GM12878 (cell line): ENCODE data around the gene C9orf40. TPM values are rescaled to one million over a fixed set of nuclear protein-coding genes. Genes with fewer than 3 reads are reported as not detected.
A peak's percentile ranks its signal among the peaks of the same experiment; 100 is the strongest.

Experiments used
- ATAC-seq: fragments of 200-7000 bp; cut with Tn5 transposase; 3 replicates; pipeline ENCODE4 v1.9.1; 2020; ENCODE audit warnings: mild to moderate bottlenecking, moderate library complexity
- BruUV-seq: library from RNA; stranded (reverse); fragments of 400-500 nt; replicated peaks from 2 replicates; lab custom pipeline; 2021; lab: Mats Ljungman, UMichigan
- CTCF ChIA-PET: fragments of 300-600 bp; sonication (Branson Sonifier 250); formaldehyde crosslinking; extraction: SDS; loops from one replicate; lab custom pipeline; 2021; ENCODE audit warnings: inconsistent platforms; lab: Yijun Ruan, JAX
- POLR2A ChIA-PET: fragments of 350-600 bp; formaldehyde crosslinking; extraction: SDS; loops from one replicate; lab custom pipeline; 2021; ENCODE audit warnings: inconsistent platforms; lab: Charles Lee
- RAD21 ChIA-PET: fragments of 300-600 bp; sonication (Branson Sonifier 250); formaldehyde crosslinking; loops from one replicate; lab custom pipeline; 2023; ENCODE audit warnings: antibody characterized with exemption; ENCODE audit not compliant: unreplicated experiment; lab: Charles Lee
- SMC1A ChIA-PET: fragments of 300-600 bp; sonication (Branson Sonifier 250); formaldehyde crosslinking; loops from one replicate; lab custom pipeline; 2023; ENCODE audit not compliant: unreplicated experiment, uncharacterized antibody; lab: Charles Lee
- DNase-seq: peaks from one replicate; pipeline ENCODE4 v3.0.0-alpha.2; 2011; ENCODE audit warnings: low read depth, low spot score
- FAIRE-seq: peaks from 3 replicates; lab custom pipeline; 2011; peaks lifted over from hg19 to GRCh38; lab: Jason Lieb, UNC
- H2AFZ ChIP-seq: 2 replicates; pipeline ENCODE4 v1.6.0; 2011; ENCODE audit warnings: low read depth, low read length, control low read depth; ENCODE audit not compliant: control insufficient read depth
- H3K27ac ChIP-seq: 2 replicates; pipeline ENCODE4 v1.5.1; 2011; ENCODE audit warnings: control low read depth; ENCODE audit not compliant: control insufficient read depth, insufficient read depth
- H3K27me3 ChIP-seq, 2 experiments: replicated peaks in 1 of 2; 2 replicates each; pipeline versions ENCODE4 v1.6.0 to v1.6.1; 2011; ENCODE audit warnings: low read length in 1 of 2; ENCODE audit not compliant: control insufficient read depth in 2 of 2, insufficient read depth in 2 of 2
- H3K36me3 ChIP-seq, 2 experiments: 2 replicates each; pipeline ENCODE4 v1.5.1; 2011; ENCODE audit warnings: low read length in 1 of 2; ENCODE audit not compliant: control insufficient read depth in 2 of 2, insufficient read depth in 2 of 2
- H3K4me1 ChIP-seq: 2 replicates; pipeline ENCODE4 v1.6.1; 2011; ENCODE audit warnings: mild to moderate bottlenecking, low read length, moderate library complexity, mixed read lengths; ENCODE audit not compliant: control insufficient read depth, insufficient read depth
- H3K4me2 ChIP-seq: 2 replicates; pipeline ENCODE4 v1.6.0; 2011; ENCODE audit warnings: control low read depth; ENCODE audit not compliant: control insufficient read depth, insufficient read depth
- H3K4me3 ChIP-seq: fragments of 200-600 bp; sonication (generic); 2 replicates; pipeline ENCODE4 v1.5.1; 2016
- H3K79me2 ChIP-seq: 2 replicates; pipeline ENCODE4 v1.6.0; 2011; ENCODE audit warnings: low read length; ENCODE audit not compliant: control insufficient read depth, insufficient read depth
- H3K9ac ChIP-seq: 2 replicates; pipeline ENCODE4 v1.8.0; 2011; ENCODE audit warnings: low read length, control low read depth, mixed read lengths; ENCODE audit not compliant: control insufficient read depth, insufficient read depth
- H3K9me3 ChIP-seq: replicated peaks from 3 replicates; pipeline ENCODE4 v1.5.1; 2011; ENCODE audit warnings: mild to moderate bottlenecking, low read length; ENCODE audit not compliant: control insufficient read depth, insufficient read depth
- H4K20me1 ChIP-seq: 2 replicates; pipeline ENCODE4 v1.6.0; 2011; ENCODE audit not compliant: control insufficient read depth, insufficient read depth
- BCL11A ChIP-seq: IDR thresholded peaks from 2 replicates; pipeline ENCODE4 v1.6.1; 2011; ENCODE audit warnings: low read depth, low read length
- FOXM1 ChIP-seq: IDR thresholded peaks from 2 replicates; pipeline ENCODE4 v1.6.1; 2012; ENCODE audit warnings: low read depth, mild to moderate bottlenecking, inconsistent platforms, low read length, moderate library complexity
- HDAC2 ChIP-seq: fragments of 200-600 bp; sonication (generic); IDR thresholded peaks from 2 replicates; pipeline ENCODE4 v1.6.1; 2017
- HDAC6 ChIP-seq: fragments of 200-600 bp; sonication (generic); IDR thresholded peaks from one replicate; pipeline ENCODE4 v1.8.0; 2017; ENCODE audit warnings: antibody characterized with exemption; ENCODE audit not compliant: unreplicated experiment
- IKZF1 ChIP-seq: fragments of 450-650 bp; conservative IDR thresholded peaks from 2 replicates; pipeline ENCODE4 v1.6.1; 2017; ENCODE audit warnings: antibody characterized with exemption, mild to moderate bottlenecking
- IKZF2 ChIP-seq, 2 experiments: fragments of 450-650 bp; IDR thresholded peaks; 2 replicates each; pipeline ENCODE4 v1.6.1; 2017; ENCODE audit warnings: mild to moderate bottlenecking in 2 of 2, moderate library complexity in 2 of 2
- LARP7 ChIP-seq: fragments of 450-650 bp; IDR thresholded peaks from 2 replicates; pipeline ENCODE4 v1.6.1; 2017; ENCODE audit warnings: mild to moderate bottlenecking
- NFYA ChIP-seq: IDR thresholded peaks from 2 replicates; pipeline ENCODE4 v1.6.1; 2011; ENCODE audit warnings: low read depth, mild to moderate bottlenecking, low read length, improper control_type of control experiment, borderline replicate concordance
- NFYB ChIP-seq: IDR thresholded peaks from 2 replicates; pipeline ENCODE4 v1.6.1; 2011; ENCODE audit warnings: low read depth, mild to moderate bottlenecking, low read length, improper control_type of control experiment, moderate library complexity; ENCODE audit not compliant: insufficient read depth
- NRF1 ChIP-seq: conservative IDR thresholded peaks from 2 replicates; pipeline ENCODE4 v1.6.1; 2011; ENCODE audit warnings: mild to moderate bottlenecking, low read depth, low read length, improper control_type of control experiment
- SIN3A ChIP-seq: IDR thresholded peaks from 2 replicates; pipeline ENCODE4 v1.6.1; 2012; ENCODE audit warnings: low read depth, low read length, improper control_type of control experiment
- SMC3 ChIP-seq: IDR thresholded peaks from 2 replicates; pipeline ENCODE4 v1.6.1; 2011; ENCODE audit warnings: low read length, improper control_type of control experiment, borderline replicate concordance
- SPI1 ChIP-seq: IDR thresholded peaks from 2 replicates; pipeline ENCODE4 v1.6.1; 2011; ENCODE audit warnings: low read depth, mild to moderate bottlenecking, low read length, moderate library complexity, borderline replicate concordance; ENCODE audit not compliant: insufficient read depth
- WGBS: methylation state at CpG from one replicate; pipeline ENCODE4 v1.1.6; 2016; ENCODE audit warnings: low lambda C conversion rate; ENCODE audit not compliant: insufficient replicate concordance, insufficient coverage; ENCODE audit errors: missing lambda C conversion rate; 5-methylcytosine and 5-hydroxymethylcytosine counted together
- in situ Hi-C: fragments of 300-500 bp; cut with MboI; formaldehyde crosslinking; loops from 9 replicates; pipeline ENCODE4 v1.14.3; 2018; ENCODE audit warnings: mixed read lengths
- intact Hi-C: fragments of 100-400 bp; cut with micrococcal nuclease; formaldehyde crosslinking; loops from one replicate; pipeline ENCODE4 v1.14.2; 2022; ENCODE audit not compliant: unreplicated experiment
- polyA plus RNA-seq, 11 experiments: library from polyadenylated mRNA; depleted of rRNA in 4 of 11; unstranded in 6 of 11; stranded (reverse) in 5 of 11; fragments of >200 nt; fragmentation: Nextera tagmentation in 4 of 11; fragmentation: Illumina TruSeq in 1 of 11; extraction: Ambion mirVana in 4 of 11; extraction: Trizol in 1 of 11; gene quantifications; 1 replicate in 1 of 11; 2 replicates in 10 of 11; pipeline versions ENCODE4 v1.2.1 to v1.2.3, GENCODE V29; 2011 to 2016; ENCODE audit warnings: inconsistent platforms in 2 of 11, missing spikeins in 2 of 11, low read depth in 1 of 11
- total RNA-seq, 4 experiments: library from RNA; depleted of rRNA in 3 of 4; stranded (reverse); fragments of >200 nt in 3 of 4; fragmentation: Illumina TruSeq in 1 of 4; extraction: Trizol in 1 of 4; gene quantifications; 2 replicates each; pipeline versions ENCODE4 v1.2.1 to v1.2.3, GENCODE V29; 2013 to 2021
- TF ChIP-seq, protein P1 (sequence below): fragments of 150-350 bp; IDR thresholded peaks from 2 replicates; pipeline ENCODE4 v1.6.1; 2014; ENCODE audit warnings: mild to moderate bottlenecking, low read depth, low read length
- TF ChIP-seq, protein P2 (sequence below), 3 experiments: IDR thresholded peaks in 2 of 3; conservative IDR thresholded peaks in 1 of 3; 2 replicates each; pipeline ENCODE4 v1.5.1; 2011; ENCODE audit warnings: low read depth in 3 of 3, low read length in 3 of 3, mild to moderate bottlenecking in 3 of 3, control low read depth in 2 of 3, moderate library complexity in 2 of 3, inconsistent platforms in 1 of 3, mixed read lengths in 1 of 3; ENCODE audit not compliant: control insufficient read depth in 2 of 3, insufficient read depth in 1 of 3; ENCODE audit errors: extremely low read depth in 1 of 3
- TF ChIP-seq, protein P3 (sequence below): fragments of 450-650 bp; formaldehyde crosslinking; IDR thresholded peaks from 2 replicates; pipeline ENCODE4 v1.5.0; 2022; ENCODE audit warnings: mild to moderate bottlenecking, missing genetic modification characterization

Gene C9orf40
- total and polyA plus RNA-seq, 10 of the 15 experiments (the other 5 are each of a cell fraction or from before 2014, with no cell fraction given): 6.8 to 30.9 (median 11.5) TPM

DNA sequence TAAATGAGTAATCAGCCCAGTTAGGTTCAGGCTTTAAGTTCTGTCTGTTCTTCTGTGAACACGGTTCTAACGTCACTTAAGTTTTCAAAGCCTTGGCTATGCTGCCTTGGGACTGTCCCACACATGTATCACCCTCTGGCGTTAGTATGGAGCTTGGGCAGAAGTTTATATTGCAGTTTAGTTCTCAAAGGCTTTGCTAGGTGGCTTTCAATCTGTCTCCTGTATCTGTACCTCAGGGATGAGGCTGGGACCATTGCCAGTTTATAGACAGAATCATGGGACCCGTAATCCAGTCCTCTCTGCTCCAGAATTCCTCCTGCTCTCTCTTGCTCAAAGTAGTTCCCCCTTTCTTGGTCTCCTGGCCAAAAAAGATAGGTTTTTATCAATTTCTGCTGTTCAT lies 12.1 kb downstream of the C9orf40 start:
- in situ Hi-C loops: no loop called here
- ChIA-PET SMC1A (interaction anchor here (1.7 kb wide), 1 partner anchor 8 kb away, joined by 4 read pairs; no protein-coding TSS in a partner anchor), CTCF (interaction anchor here (0.9 to 2.4 kb wide), 2 partner anchors 10 to 13 kb away, joined by 3 to 5 read pairs; no protein-coding TSS in a partner anchor), POLR2A (interaction anchor here (0.6 kb wide), 1 partner anchor 13 kb away, joined by 5 read pairs; no protein-coding TSS in a partner anchor)
- intact Hi-C loops: loop anchor here (2.0 to 5.0 kb wide), 3 partner anchors 73 to 166 kb away; no protein-coding TSS in a partner anchor
- H3K9ac ChIP-seq: no peak overlapping the region
- 20% methylated on average over 4 of the region's 4 CpGs for WGBS
- no peak for FAIRE-seq
- no TSS peak for BruUV-seq
- no peak overlapping the region for H2AFZ ChIP-seq
- no peaks in the 10 kb centered on the region for H3K4me1 ChIP-seq
- TF ChIP-seq, protein P1, sequence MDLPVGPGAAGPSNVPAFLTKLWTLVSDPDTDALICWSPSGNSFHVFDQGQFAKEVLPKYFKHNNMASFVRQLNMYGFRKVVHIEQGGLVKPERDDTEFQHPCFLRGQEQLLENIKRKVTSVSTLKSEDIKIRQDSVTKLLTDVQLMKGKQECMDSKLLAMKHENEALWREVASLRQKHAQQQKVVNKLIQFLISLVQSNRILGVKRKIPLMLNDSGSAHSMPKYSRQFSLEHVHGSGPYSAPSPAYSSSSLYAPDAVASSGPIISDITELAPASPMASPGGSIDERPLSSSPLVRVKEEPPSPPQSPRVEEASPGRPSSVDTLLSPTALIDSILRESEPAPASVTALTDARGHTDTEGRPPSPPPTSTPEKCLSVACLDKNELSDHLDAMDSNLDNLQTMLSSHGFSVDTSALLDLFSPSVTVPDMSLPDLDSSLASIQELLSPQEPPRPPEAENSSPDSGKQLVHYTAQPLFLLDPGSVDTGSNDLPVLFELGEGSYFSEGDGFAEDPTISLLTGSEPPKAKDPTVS: no peak
- TF ChIP-seq HDAC6 (no peak), NRF1 (no peak), HDAC2 (no peak), SMC3 (peak; percentile 20; the same call in 1 of the 2 replicates), SPI1 (no peak), SIN3A (no peak), IKZF1 (no peak), NFYA (no peak), IKZF2 (IDR thresholded peaks at IDR 0.05) (no peak), FOXM1 (no peak), NFYB (no peak), BCL11A (no peak), LARP7 (no peak)
- TF ChIP-seq, protein P2, sequence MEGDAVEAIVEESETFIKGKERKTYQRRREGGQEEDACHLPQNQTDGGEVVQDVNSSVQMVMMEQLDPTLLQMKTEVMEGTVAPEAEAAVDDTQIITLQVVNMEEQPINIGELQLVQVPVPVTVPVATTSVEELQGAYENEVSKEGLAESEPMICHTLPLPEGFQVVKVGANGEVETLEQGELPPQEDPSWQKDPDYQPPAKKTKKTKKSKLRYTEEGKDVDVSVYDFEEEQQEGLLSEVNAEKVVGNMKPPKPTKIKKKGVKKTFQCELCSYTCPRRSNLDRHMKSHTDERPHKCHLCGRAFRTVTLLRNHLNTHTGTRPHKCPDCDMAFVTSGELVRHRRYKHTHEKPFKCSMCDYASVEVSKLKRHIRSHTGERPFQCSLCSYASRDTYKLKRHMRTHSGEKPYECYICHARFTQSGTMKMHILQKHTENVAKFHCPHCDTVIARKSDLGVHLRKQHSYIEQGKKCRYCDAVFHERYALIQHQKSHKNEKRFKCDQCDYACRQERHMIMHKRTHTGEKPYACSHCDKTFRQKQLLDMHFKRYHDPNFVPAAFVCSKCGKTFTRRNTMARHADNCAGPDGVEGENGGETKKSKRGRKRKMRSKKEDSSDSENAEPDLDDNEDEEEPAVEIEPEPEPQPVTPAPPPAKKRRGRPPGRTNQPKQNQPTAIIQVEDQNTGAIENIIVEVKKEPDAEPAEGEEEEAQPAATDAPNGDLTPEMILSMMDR (IDR thresholded peaks at IDR 0.05 in 2 of 3, conservative IDR thresholded peaks at IDR 0.05 in 1 of 3; ENCODE audit: control insufficient read depth in 2 of 3, extremely low read depth in 1 of 3, insufficient read depth in 1 of 3, low read depth in 3 of 3, low read length in 3 of 3): peak in 2 of 3 experiments; percentile 6 to 34; a peak in 1 of 6 replicates
- TF ChIP-seq, protein P3, sequence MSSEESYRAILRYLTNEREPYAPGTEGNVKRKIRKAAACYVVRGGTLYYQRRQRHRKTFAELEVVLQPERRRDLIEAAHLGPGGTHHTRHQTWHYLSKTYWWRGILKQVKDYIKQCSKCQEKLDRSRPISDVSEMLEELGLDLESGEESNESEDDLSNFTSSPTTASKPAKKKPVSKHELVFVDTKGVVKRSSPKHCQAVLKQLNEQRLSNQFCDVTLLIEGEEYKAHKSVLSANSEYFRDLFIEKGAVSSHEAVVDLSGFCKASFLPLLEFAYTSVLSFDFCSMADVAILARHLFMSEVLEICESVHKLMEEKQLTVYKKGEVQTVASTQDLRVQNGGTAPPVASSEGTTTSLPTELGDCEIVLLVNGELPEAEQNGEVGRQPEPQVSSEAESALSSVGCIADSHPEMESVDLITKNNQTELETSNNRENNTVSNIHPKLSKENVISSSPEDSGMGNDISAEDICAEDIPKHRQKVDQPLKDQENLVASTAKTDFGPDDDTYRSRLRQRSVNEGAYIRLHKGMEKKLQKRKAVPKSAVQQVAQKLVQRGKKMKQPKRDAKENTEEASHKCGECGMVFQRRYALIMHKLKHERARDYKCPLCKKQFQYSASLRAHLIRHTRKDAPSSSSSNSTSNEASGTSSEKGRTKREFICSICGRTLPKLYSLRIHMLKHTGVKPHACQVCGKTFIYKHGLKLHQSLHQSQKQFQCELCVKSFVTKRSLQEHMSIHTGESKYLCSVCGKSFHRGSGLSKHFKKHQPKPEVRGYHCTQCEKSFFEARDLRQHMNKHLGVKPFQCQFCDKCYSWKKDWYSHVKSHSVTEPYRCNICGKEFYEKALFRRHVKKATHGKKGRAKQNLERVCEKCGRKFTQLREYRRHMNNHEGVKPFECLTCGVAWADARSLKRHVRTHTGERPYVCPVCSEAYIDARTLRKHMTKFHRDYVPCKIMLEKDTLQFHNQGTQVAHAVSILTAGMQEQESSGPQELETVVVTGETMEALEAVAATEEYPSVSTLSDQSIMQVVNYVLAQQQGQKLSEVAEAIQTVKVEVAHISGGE (CRISPR knock-in tag): no peak
- TF ChIP-seq, all 136 proteins: peak for 2
- Histone ChIP-seq H3K27me3 (no peaks in the 10 kb centered on the region), H3K4me3 (no peak overlapping the region), H3K79me2 (no peaks in the 10 kb centered on the region), H3K27ac (no peak overlapping the region), H3K9me3 (no peaks in the 10 kb centered on the region), H3K4me2 (no peak overlapping the region), H4K20me1 (no peaks in the 10 kb centered on the region), H3K36me3 (no peaks in the 10 kb centered on the region)
- ATAC-seq: peak; percentile 84
- RAD21 ChIA-PET: no interaction called here
- no peak for DNase-seq
